ENCODE measurements around the gene MZT2A.
"Not testable (repeated sequence)": the region's sequence is repeated elsewhere in the genome, so short reads cannot be mapped to it uniquely, and the experiment has no call there.

The MZT2A gene

GRCh38 chr2:131445896-131446295 lies 46.3 kb downstream of the MZT2A start:
- no peak for DNase-seq

GRCh38 chr2:131445515-131445797 lies 46.7 kb downstream of the MZT2A start:
- not testable (repeated sequence) for DNase-seq

DNA sequence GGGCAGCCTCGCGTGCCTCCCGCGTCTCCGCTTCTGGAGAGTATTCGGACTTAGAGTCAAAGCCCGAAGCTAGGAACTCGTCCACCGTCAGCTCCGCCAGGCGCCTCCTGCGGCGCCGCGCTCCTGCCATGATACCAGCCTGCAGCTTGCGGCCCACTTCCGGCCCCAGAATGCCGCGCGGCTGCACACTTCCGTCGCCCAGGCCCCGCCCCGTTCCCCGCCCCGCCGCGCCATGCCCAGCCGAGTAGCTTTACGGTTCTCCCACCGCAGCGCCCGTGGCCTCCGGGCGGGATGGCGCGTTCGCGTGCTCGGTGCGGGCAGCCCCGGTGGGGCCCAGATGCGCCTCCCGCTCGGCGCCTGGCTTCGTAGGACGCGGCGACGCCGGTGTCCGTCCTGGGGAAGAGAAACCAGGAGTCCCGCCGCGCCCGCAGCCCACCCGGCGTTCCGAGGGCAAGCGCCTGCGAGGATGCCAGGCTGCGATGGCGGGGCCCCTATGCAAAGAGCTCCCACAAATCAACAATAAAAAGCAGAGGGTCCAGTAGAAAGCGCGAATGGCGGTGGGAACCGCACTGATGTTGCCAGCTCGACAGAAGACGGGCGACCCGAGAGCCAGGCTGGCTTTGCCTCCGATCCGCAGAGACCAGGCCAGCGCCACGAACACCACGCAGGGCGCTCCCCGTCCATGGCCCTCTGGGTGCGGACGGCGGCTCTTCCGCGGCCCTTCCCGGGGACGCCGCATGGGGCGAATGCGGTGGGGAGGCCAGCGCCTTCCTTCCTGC lies 47.3 kb downstream of the MZT2A start:
- DNase-seq: not testable (repeated sequence)

DNA sequence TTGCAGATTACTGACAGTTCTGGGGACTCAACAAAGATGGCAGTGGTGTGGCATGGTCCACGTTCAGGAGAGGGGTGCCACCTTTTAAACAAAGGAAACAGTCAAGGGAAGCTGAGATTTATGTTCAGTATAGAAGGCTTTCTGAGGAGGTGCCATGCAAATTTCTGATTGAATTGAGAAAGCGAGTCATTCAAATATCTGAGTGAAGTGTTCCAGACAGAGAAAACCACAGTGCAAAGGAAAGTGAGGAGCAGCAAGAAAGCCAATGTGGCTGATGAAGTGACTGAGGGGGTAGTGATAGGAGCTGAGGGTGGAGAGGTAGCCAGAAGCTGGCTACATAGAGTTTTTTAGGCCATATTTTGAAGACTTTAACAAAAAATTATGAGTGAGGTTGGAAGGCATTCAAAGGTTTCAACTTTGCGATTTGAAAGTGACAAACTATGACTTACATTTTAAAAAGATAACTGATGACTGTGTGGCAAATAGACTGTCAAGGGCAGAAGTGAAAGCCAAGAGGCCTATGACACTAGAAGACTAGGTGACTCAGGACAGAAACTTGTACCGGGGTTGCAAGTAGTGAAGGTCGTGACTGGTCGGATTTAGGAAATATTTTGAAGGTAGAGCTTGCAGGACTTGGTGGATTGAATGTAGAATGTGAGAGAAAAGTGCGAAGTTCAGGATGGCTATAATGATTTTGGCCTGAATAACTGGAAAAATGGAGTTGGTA lies 51.3 kb downstream of the MZT2A start:
- DNase-seq: not testable (repeated sequence)
